GM10266 (cell line): Measurements from ENCODE around the gene RTN1.

Source experiments
- DNase-seq: peaks from one replicate; pipeline ENCODE4 v3.0.0; 2012; ENCODE audit errors: extremely low spot score
- TF ChIP-seq, protein P1 (sequence below): IDR thresholded peaks from 2 replicates; pipeline ENCODE4 v1.5.1; 2012; ENCODE audit warnings: mild to moderate bottlenecking, low read depth; ENCODE audit not compliant: control insufficient read depth, insufficient read depth; ENCODE audit errors: missing control alignments

The RTN1 gene

DNA sequence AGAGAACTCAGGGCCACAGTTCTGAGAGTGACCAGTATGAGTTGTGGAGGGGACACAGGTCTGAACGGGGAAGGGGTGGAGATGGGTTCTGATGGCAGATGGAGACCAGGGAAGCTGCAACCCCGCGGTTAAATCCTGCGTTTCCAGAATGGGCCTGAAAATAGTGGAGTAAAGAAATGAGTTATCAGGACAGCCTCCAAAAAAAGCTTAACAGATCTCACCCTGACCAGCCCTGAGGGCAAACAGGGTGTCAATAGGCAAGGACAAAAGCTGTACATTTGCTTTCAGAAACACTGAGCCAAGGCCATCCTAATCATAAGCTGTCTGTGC lies 555 bp upstream of the RTN1 start:
- TF ChIP-seq, protein P1, sequence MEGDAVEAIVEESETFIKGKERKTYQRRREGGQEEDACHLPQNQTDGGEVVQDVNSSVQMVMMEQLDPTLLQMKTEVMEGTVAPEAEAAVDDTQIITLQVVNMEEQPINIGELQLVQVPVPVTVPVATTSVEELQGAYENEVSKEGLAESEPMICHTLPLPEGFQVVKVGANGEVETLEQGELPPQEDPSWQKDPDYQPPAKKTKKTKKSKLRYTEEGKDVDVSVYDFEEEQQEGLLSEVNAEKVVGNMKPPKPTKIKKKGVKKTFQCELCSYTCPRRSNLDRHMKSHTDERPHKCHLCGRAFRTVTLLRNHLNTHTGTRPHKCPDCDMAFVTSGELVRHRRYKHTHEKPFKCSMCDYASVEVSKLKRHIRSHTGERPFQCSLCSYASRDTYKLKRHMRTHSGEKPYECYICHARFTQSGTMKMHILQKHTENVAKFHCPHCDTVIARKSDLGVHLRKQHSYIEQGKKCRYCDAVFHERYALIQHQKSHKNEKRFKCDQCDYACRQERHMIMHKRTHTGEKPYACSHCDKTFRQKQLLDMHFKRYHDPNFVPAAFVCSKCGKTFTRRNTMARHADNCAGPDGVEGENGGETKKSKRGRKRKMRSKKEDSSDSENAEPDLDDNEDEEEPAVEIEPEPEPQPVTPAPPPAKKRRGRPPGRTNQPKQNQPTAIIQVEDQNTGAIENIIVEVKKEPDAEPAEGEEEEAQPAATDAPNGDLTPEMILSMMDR = no peak
- DNase-seq = peak; percentile 25

DNA sequence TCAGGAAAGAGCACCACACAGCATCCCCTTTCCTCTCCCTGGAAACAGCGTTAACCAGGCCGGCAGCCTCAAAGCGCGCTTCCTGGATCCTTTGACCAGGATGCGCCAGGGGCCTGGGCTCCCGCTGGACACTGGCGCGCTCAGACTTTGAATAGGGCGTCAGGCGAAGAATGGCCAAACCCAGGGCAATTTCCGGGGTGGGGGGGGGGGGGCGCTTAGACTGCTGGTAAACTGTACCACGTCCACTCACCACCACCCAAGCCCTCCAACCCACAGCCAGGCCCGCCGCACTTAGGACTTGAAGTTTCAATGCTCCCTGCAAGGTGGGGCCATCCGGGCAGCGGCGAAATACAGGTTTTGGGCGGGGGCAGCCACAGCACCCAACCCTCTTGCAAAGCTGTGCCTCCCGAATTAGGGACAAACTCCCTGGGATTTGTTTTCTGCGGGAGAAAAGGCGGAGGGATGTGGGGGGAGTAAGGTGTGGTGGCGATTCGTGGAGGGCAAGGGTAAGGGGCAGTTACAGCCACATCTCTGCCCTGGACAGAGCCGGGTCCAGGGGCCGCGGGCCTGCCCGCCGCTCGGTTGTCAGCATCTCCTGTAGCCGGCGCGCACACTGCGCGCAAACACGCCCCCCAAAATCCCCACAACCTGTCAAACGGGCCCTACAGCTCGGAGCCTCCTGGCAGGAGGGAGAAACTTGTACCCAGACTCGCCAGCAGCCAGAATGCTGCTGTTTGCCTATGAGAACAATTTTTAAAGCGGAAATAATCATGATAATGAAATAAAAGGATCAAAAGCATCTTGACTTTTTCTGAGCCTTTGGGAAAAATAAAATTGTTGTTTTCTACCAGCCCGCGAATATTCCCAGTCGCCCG lies 958 bp downstream of the RTN1 start:
- TF ChIP-seq, protein P1 = no peak
- peak; percentile 10 for DNase-seq

DNA sequence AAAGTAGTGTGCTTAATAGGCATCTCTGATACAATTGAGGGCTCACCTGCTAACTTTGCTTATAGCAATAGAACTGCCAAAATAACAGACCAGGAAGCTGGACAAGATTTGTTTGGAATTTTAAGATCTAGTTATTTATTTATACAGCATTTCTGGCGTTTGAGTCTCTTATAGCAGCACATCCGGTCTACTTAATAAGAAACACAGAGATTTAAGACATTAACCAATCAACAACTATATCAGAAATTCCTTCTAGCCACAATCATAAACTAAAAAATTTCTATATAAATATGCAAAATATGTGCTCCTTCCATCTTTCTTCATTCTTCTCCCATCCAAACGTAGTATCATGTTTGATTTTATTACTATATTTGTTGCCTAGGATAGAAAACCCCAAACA lies 2.6 kb downstream of the RTN1 start:
- TF ChIP-seq, protein P1 = no peak
- DNase-seq = no peak

DNA sequence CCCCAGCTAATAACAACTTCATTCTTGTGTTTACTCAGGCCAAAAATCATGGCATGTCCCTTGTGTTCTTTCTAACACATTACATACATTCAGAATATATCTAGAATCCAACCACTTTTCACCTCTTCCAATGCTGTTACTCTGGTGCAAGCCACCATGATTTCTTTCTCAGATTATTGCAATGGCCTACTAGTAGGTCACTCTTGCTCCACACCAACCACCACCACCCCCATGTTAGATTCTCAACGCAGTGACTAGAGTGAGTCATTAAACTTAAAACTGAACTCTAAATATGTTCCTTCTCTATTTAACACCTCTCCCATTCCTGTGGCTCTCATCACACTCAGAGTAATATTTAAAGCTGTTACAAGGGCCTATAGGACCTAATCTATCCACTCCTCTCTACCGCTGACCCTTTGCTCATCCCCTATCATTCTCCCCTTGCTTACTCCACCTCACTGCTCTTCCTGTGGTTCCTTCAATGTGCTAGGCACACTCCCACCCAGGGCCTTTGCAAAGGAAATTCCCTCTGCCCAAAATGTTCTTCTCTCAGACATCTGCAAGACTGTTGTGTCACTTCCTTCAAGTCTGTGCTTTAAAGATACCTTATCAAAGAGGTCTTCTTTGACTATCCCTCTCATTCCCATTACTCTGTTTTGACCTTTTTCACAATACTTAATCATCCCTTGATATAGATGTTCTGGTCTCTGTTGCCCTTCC lies 6.6 kb downstream of the RTN1 start:
- TF ChIP-seq, protein P1 = no peak
- no peak for DNase-seq

DNA sequence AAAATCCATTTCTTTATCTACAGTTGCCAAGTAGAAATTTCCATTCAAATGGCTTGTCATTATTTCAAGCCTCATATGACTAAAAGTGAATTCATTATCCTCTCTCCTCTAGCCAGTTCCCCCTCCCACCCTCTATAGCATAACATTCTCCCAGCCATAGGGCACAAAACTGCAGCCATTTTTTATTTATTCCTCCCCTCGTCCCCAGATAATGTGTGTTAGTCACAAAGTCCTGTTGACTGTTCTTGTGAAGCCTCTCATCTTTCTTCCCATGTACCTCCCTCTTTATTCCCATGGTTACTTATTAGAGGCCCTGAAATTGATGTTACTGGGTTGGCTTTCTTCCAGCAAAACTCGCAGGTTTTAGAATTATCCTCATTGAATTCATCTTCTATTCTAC lies 13.2 kb downstream of the RTN1 start:
- TF ChIP-seq, protein P1 = no peak

DNA sequence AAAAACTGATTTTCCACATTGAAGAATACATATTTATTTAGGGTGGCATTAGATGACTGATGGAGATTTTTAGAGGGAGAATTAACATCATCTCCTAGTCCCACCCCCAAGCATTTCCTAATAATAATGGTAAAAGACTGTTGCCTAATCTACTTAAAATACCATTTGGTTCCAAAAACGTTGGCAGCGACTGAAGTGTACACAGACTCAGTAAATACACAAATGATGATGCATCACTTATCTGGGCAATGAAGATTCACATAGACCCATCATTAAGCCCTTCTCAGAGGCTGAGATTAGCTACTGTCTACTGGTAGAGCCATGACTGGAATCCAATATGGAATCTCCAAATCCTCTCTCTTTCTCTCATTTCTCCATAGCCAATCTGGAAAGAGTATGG lies 18.2 kb downstream of the RTN1 start:
- TF ChIP-seq, protein P1 = no peak
- no peak for DNase-seq

More for the DNA sequence above, 13.2 kb downstream of the RTN1 start:
- DNase-seq = no peak

DNA sequence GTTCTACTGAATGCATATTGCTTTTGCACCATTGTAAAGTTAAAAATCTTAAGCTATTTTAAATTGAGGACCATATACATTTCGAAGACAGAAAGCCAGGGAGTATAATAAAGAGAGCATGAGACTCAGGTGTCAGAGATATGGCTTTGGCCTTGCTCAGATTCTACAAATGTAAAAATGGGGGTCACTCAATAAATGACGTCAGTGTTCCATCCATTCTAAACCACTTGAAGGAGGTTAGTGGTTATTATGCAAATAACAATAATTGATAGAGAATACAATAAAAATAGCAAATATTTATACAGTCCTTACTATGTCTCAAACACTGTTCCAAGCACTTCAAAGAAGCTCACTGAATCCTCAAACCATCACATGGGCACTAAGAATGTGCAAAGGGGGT lies 20.1 kb downstream of the RTN1 start:
- DNase-seq = no peak
- TF ChIP-seq, protein P1 = no peak
